ENCODE measurements around the gene ZPBP2. TPM values are rescaled to one million over a fixed set of nuclear protein-coding genes. Genes with fewer than 3 reads are reported as not detected.
"Not testable (repeated sequence)": the region's sequence is repeated elsewhere in the genome, so short reads cannot be mapped to it uniquely, and the experiment has no call there.

The ZPBP2 gene
- total RNA-seq, 1 donor from 2014 or later = not detected

GRCh38 chr17:39845052-39845846 lies 22.8 kb upstream of the ZPBP2 start:
- Mint-ChIP-seq H3K9me3 (ENCODE audit: low read depth) (no peaks in the 10 kb centered on the region), H3K36me3 (ENCODE audit: low read depth) (no peaks in the 10 kb centered on the region), H3K4me3 (ENCODE audit: unreplicated experiment) (no peak overlapping the region), H3K27me3 (ENCODE audit: low read depth) (peaks cover 62% of the 10 kb centered on the region), H3K27ac (ENCODE audit: unreplicated experiment) (no peak overlapping the region), H3K4me1 (ENCODE audit: low read depth) (no peaks in the 10 kb centered on the region)
- no peak for DNase-seq (ENCODE audit: low spot score)
- TF ChIP-seq CTCF (IDR thresholded peaks at IDR 0.05) = no peak

GRCh38 chr17:39846205-39846604 lies 21.8 kb upstream of the ZPBP2 start:
- Mint-ChIP-seq H3K9me3 (ENCODE audit: low read depth) (no peaks in the 10 kb centered on the region), H3K27ac (ENCODE audit: unreplicated experiment) (no peak overlapping the region), H3K4me3 (ENCODE audit: unreplicated experiment) (no peak overlapping the region), H3K36me3 (ENCODE audit: low read depth) (no peaks in the 10 kb centered on the region), H3K27me3 (ENCODE audit: low read depth) (peaks cover 59% of the 10 kb centered on the region), H3K4me1 (ENCODE audit: low read depth) (no peaks in the 10 kb centered on the region)
- DNase-seq (ENCODE audit: low spot score) = no peak
- no peak for TF ChIP-seq CTCF (IDR thresholded peaks at IDR 0.05)

- Mint-ChIP-seq H3K27ac (ENCODE audit: unreplicated experiment) (no peak overlapping the region), H3K4me1 (ENCODE audit: low read depth) (no peaks in the 10 kb centered on the region), H3K9me3 (ENCODE audit: low read depth) (no peaks in the 10 kb centered on the region), H3K4me3 (ENCODE audit: unreplicated experiment) (no peak overlapping the region), H3K36me3 (ENCODE audit: low read depth) (no peaks in the 10 kb centered on the region), H3K27me3 (ENCODE audit: low read depth) (peaks cover 56% of the 10 kb centered on the region)
- DNase-seq (ENCODE audit: low spot score) = no peak
- no peak for TF ChIP-seq CTCF (IDR thresholded peaks at IDR 0.05)
These were observed 19.4 kb upstream of the ZPBP2 start for GRCh38 chr17:39848600-39848999.

GRCh38 chr17:39850186-39850585 lies 17.8 kb upstream of the ZPBP2 start:
- not testable (repeated sequence) for H3K4me1 Mint-ChIP-seq (ENCODE audit: low read depth); H3K9me3 Mint-ChIP-seq (ENCODE audit: low read depth); H3K4me3 Mint-ChIP-seq (ENCODE audit: unreplicated experiment); DNase-seq (ENCODE audit: low spot score); H3K36me3 Mint-ChIP-seq (ENCODE audit: low read depth); H3K27ac Mint-ChIP-seq (ENCODE audit: unreplicated experiment)
- peaks cover 56% of the 10 kb centered on the region for H3K27me3 Mint-ChIP-seq (ENCODE audit: low read depth)

GRCh38 chr17:39852239-39852638 lies 15.8 kb upstream of the ZPBP2 start:
- TF ChIP-seq CTCF (IDR thresholded peaks at IDR 0.05) = no peak
- no peak for DNase-seq (ENCODE audit: low spot score)
- H3K4me3 Mint-ChIP-seq (ENCODE audit: unreplicated experiment) = no peak overlapping the region
- H3K27me3 Mint-ChIP-seq (ENCODE audit: low read depth) = peaks cover 51% of the 10 kb centered on the region
- no peaks in the 10 kb centered on the region for H3K9me3 Mint-ChIP-seq (ENCODE audit: low read depth)
- H3K27ac Mint-ChIP-seq (ENCODE audit: unreplicated experiment) = no peak overlapping the region
- H3K4me1 Mint-ChIP-seq (ENCODE audit: low read depth) = no peaks in the 10 kb centered on the region
- no peaks in the 10 kb centered on the region for H3K36me3 Mint-ChIP-seq (ENCODE audit: low read depth)

GRCh38 chr17:39854909-39855308 lies 13.1 kb upstream of the ZPBP2 start:
- no peaks in the 10 kb centered on the region for H3K36me3 Mint-ChIP-seq (ENCODE audit: low read depth)
- no peaks in the 10 kb centered on the region for H3K4me1 Mint-ChIP-seq (ENCODE audit: low read depth)
- DNase-seq (ENCODE audit: low spot score) = no peak
- no peak for TF ChIP-seq CTCF (IDR thresholded peaks at IDR 0.05)
- H3K27me3 Mint-ChIP-seq (ENCODE audit: low read depth) = peaks cover 40% of the 10 kb centered on the region
- no peak overlapping the region for H3K4me3 Mint-ChIP-seq (ENCODE audit: unreplicated experiment)
- no peak overlapping the region for H3K27ac Mint-ChIP-seq (ENCODE audit: unreplicated experiment)
- no peaks in the 10 kb centered on the region for H3K9me3 Mint-ChIP-seq (ENCODE audit: low read depth)

- H3K27me3 Mint-ChIP-seq (ENCODE audit: low read depth) = peaks cover 45% of the 10 kb centered on the region
- H3K4me1 Mint-ChIP-seq (ENCODE audit: low read depth); H3K4me3 Mint-ChIP-seq (ENCODE audit: unreplicated experiment); DNase-seq (ENCODE audit: low spot score); H3K9me3 Mint-ChIP-seq (ENCODE audit: low read depth); H3K36me3 Mint-ChIP-seq (ENCODE audit: low read depth); H3K27ac Mint-ChIP-seq (ENCODE audit: unreplicated experiment): not testable (repeated sequence)
These were observed 11.9 kb upstream of the ZPBP2 start for GRCh38 chr17:39855911-39856649.

All from chondrocyte (in vitro differentiated cells).